CD4-positive, alpha-beta T cell treated with Interleukin-4 for 1 hour (primary cell): Measurements from ENCODE around the gene VIPAS39.
A peak's percentile ranks its signal among the peaks of the same experiment; 100 is the strongest.

Source experiments
- DNase-seq, 2 donors: peaks; one replicate each; pipeline ENCODE4 v3.0.0-alpha.2; 2020 to 2022

Gene VIPAS39

DNA sequence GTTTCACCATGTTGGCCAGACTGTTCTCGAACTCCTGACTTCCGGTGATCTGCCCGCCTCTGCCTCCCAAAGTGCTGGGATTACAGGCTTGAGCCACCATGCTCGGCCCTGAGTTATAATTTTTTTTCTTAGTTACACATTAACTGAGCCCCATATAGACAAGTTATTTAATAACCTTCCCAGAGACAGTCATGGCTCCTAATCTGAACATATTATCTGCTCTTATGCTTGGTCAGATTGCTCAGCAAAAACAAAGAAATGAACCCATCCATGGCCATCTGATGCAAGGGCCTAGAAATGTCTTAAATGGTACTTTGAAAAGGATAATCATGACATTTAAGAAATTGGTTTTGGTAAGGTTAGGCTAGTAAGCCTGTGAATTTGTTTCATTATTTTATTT, 67.2 kb downstream of the VIPAS39 start:
- DNase-seq, result no peak

DNA sequence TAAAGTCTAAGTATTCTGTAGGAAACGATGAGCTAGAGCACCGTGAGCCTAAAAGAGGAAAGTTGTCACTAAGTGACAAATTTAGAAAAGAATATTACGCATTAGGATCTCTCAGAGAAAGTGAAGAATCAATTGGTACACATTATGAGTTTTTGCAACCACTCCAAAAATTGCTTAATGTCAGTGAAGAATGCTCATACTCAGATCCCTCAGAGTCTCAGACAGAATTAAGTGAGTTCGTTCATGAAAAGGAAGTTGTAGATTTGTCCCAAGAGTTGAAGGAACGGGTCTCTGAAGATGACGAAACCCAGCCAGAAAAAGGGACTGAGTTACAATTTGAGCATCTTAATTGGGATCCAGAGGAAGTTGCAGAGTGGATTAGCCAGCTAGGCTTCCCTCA, 78.7 kb downstream of the VIPAS39 start:
- no peak for DNase-seq

DNA sequence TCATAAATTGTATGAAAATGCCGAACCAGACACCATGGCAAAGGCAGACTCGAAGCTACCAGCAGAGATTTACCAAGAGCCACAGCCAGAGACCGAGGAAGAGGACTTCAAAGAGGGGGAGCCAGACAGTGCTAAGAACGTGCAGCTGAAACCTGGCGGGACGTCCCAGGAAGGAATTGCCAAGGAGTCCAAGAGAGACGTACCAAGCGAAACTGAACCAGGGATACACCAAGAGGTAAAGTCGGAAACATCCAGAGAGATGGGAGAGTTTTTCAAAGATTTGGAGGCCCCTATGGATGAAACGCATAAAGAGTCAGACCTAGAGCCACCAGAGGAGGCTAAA, 79.9 kb downstream of the VIPAS39 start:
- DNase-seq, result no peak

DNA sequence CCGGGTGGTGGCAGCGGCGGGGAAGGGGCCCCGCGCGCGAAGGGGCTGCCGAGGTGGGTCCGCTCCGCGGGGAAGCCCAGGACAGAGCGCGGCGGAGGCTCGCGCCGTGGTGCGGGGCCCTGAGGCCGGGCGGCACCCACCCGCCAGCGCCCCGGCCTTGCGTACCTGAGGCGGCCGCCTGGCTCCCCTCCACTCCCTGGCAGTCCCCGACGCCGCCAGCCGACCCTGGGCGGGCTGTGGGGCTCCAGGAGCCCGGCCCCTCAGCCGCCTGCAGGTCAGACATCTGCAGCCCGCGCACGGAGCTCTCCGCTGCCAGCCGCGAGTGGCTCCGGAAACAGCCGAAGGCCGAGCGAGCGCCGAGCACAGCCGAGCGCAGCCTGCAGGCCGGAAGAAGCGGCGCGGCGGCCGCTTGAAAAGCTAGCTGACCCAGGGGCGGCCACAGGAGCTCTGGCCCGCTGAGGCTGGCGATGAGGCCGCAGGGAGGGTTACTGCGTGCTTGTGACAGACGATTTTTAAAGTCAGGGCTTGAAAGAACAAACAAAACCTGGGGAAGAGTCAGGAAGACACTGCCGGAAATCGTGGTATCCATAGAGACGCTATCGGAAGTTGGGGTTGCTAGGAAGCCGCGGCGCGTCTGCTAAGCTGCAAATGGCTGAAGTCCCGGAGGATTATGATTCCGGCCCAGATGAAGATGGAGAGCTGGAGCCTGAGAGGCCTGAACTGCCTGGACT, 80.5 kb downstream of the VIPAS39 start, which contains the start of the genes SAMD15 and TMED8:
SAMD15 (plus strand) TSS at position 609 of the 731 bp plus-strand sequence; CDS start at position 649, 40 bp downstream.
TMED8 (minus strand) TSS at position 324 of the 731 bp plus-strand sequence; CDS start at position 283, 41 bp downstream.
- DNase-seq, result peak; percentile 83 to 84
